ENCODE results near the gene PHACTR1. TPM values are rescaled to one million over a fixed set of nuclear protein-coding genes. Genes with fewer than 3 reads are reported as not detected.

Gene PHACTR1
- total and polyA plus RNA-seq, 9 of the 15 experiments (the other 6 are each of a cell fraction or from before 2014, with no cell fraction given), result 11.5 to 32.6 (median 22.0) TPM

- Histone ChIP-seq H2AFZ (ENCODE audit: low read depth, low read length) (no peak overlapping the region), H3K36me3 (ENCODE audit: control insufficient read depth, insufficient read depth, low read length) (no peaks in the 10 kb centered on the region), H3K9me1 (ENCODE audit: control insufficient read depth, insufficient read depth, low read length) (no peaks in the 10 kb centered on the region)
- TF ChIP-seq ZMIZ1 (IDR thresholded peaks at IDR 0.05; ENCODE audit: low read depth in 2 of 2, low read length in 2 of 2), result no peak
- no peak for TF ChIP-seq ZNF280B (CRISPR knock-in tag; IDR thresholded peaks at IDR 0.05)
- no peak for TF ChIP-seq POLR2AphosphoS5 (IDR thresholded peaks at IDR 0.05; ENCODE audit: control insufficient read depth, insufficient read depth, low read depth, low read length)
- TF ChIP-seq SPI1 (IDR thresholded peaks at IDR 0.05; ENCODE audit: borderline replicate concordance, low read depth, low read length), result no peak
- TF ChIP-seq ZNF584 (CRISPR knock-in tag; IDR thresholded peaks at IDR 0.05; ENCODE audit: low read depth), result no peak
- TF ChIP-seq KLF10 (CRISPR knock-in tag; IDR thresholded peaks at IDR 0.05), result no peak
- no peak for TF ChIP-seq ZNF217 (CRISPR knock-in tag; IDR thresholded peaks at IDR 0.05)
- TF ChIP-seq STAG1 (CRISPR knock-in tag; IDR thresholded peaks at IDR 0.05; ENCODE audit: borderline replicate concordance), result no peak
- peak; percentile 62 to 74 (median 72) for TF ChIP-seq CTCF (IDR thresholded peaks at IDR 0.05 in 2 of 3, conservative IDR thresholded peaks at IDR 0.05 in 1 of 3; ENCODE audit: insufficient read depth in 2 of 3, low read depth in 1 of 3, low read length in 3 of 3)
- no peak for TF ChIP-seq GTF2F1 (IDR thresholded peaks at IDR 0.05; ENCODE audit: low read depth, low read length)
- peak; percentile 48 for TF ChIP-seq SMC3 (conservative IDR thresholded peaks at IDR 0.05; ENCODE audit: insufficient read depth, low read depth, low read length)
- no peak for TF ChIP-seq KHSRP (IDR thresholded peaks at IDR 0.05)
- no peak for TF ChIP-seq NUFIP1 (IDR thresholded peaks at IDR 0.05; ENCODE audit: partially characterized antibody)
Observed at GRCh38 chr6:13229205-13230085, 512.9 kb downstream of the PHACTR1 start.

More at GRCh38 chr6:13229205-13230085, 512.9 kb downstream of the PHACTR1 start:
- ChIA-PET CTCF (ENCODE audit: low intra/inter-chr PET ratio) (interaction anchor here (2.0 kb wide), 1 partner anchor 102 kb away, joined by 10 read pairs; no protein-coding TSS in a partner anchor), POLR2A (no interaction called here)
- Histone ChIP-seq H3K27me3 (ENCODE audit: control insufficient read depth in 2 of 2, insufficient read depth in 2 of 2, low read length in 2 of 2) (peaks cover 10 to 36% of the 10 kb centered on the region in 2 experiments; a peak in 4 of 5 replicates), H3K9ac (ENCODE audit: insufficient read depth in 1 of 2, low read depth in 2 of 2, low read length in 2 of 2) (no peak overlapping the region), H3K4me2 (ENCODE audit: insufficient read depth, low read length) (no peak overlapping the region), H3K4me1 (replicated peaks in 1 of 2; ENCODE audit: control insufficient read depth in 2 of 2, insufficient read depth in 2 of 2, low read length in 2 of 2) (no peaks in the 10 kb centered on the region), H3K27ac (ENCODE audit: extremely low read depth, low read depth, low read length) (no peak overlapping the region), H4K20me1 (replicated peaks; ENCODE audit: control insufficient read depth, insufficient read depth, low read length) (no peaks in the 10 kb centered on the region), H3K79me2 (ENCODE audit: control insufficient read depth, insufficient read depth, low read length) (no peaks in the 10 kb centered on the region), H3K4me3 (no peak overlapping the region), H3K9me3 (replicated peaks; ENCODE audit: control insufficient read depth, insufficient read depth, low read depth, low read length) (no peaks in the 10 kb centered on the region)
- intact Hi-C loops (cut with micrococcal nuclease) (loop anchor here (1.0 kb wide), 1 partner anchor 99 kb away; the partner anchor contains the start of gene TBC1D7), in situ Hi-C loops (cut with MboI) (no loop called here)
- DNase-seq (ENCODE audit: extremely low read depth in 1 of 4, low spot score in 3 of 4) (peak in 2 of 4 experiments; percentile 30 to 47), FAIRE-seq (no peak), ATAC-seq (peak; percentile 90)
- no TSS peak for BruUV-seq (replicated peaks)
- 12% methylated on average over 9 of the region's 9 CpGs for WGBS (ENCODE audit: insufficient coverage, low coverage, missing lambda C conversion rate)
